ENCODE measurements around the gene CD8B2.
"Not testable (repeated sequence)": the region's sequence is repeated elsewhere in the genome, so short reads cannot be mapped to it uniquely, and the experiment has no call there.

The CD8B2 gene

DNA sequence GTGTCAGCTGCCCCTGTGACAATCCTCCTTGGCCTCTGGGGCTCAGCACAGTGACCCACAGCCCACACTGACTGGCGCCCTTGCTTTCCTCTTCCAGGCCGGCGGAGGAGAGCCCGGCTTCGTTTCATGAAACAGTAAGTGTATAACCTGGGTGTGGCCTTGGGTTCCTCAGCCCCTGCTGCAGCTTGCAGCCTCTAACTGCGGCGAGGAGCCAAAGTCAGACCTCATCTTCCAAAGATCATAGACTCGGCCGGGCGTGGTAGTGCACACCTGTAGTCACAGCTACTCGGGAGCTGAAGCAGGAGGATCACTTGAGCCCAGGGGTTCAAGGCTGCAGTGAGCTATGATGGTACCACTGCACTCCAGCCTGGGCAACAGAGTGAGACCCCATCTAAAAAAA is 17.0 kb downstream of the CD8B2 start:
- H3K4me3 Mint-ChIP-seq; H3K36me3 Mint-ChIP-seq (ENCODE audit: low read depth); H3K27ac Mint-ChIP-seq; H3K27me3 Mint-ChIP-seq; H3K9me3 Mint-ChIP-seq; intact Hi-C loops (cut with micrococcal nuclease); H3K4me1 Mint-ChIP-seq (ENCODE audit: low read depth): not testable (repeated sequence)

DNA sequence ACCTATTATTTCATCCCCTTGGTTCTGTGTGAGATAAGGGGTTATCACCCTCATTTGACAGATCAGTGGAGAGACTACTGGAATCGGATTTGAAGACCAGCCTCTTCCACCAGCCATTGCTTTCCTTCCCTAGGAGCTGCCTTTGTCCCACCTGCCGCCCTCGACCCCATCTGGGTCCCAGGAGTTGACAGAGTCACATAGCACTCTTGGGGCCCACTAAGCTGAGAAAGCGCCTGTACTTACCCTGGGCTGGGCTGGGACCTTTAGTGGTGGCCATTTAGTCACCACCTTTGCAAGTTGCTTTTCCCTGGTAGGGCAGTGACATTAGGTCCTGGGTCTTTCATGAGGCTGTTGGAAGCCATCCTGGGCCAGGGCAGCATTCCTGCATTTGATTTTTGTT is 17.6 kb downstream of the CD8B2 start:
- intact Hi-C loops (cut with micrococcal nuclease); H3K4me1 Mint-ChIP-seq (ENCODE audit: low read depth); H3K4me3 Mint-ChIP-seq; H3K27me3 Mint-ChIP-seq; H3K36me3 Mint-ChIP-seq (ENCODE audit: low read depth); H3K9me3 Mint-ChIP-seq: not testable (repeated sequence)
- peak overlapping the region; percentile 48 for H3K27ac Mint-ChIP-seq

DNA sequence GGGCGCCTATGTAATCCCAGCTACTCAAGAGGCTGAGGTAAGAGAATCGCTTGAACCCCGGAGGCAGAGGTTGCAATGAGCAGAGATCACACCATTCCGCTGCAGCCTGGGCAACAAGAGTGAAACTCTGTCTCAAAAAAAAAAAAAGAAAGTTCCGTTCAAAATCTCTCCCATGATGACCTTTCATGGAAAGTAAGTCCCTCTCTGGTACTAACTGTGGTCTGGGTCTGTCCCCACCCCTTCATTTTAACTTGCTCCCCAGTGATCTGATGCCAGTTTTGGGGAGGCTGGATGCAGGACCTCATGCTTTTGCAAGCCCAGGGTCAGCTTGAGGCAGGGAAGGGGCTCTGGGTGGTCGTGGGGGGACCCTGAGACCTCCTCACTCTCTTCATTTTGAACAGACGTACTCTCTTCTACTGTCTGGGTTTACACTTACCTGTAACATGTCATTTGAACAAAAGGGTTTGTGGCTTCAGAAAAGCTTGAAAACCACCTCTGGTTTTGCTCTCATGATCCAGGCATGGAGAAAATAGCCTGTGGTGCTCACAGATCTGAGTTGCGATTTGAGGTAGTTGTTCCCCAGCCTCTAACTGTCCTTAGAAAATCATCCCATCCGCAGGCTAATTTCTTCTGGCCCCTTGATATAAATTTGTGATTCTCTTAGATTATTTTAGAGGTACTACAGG is 19.0 kb downstream of the CD8B2 start:
- H3K27me3 Mint-ChIP-seq; H3K27ac Mint-ChIP-seq; H3K4me3 Mint-ChIP-seq; intact Hi-C loops (cut with micrococcal nuclease); H3K36me3 Mint-ChIP-seq (ENCODE audit: low read depth); H3K9me3 Mint-ChIP-seq; H3K4me1 Mint-ChIP-seq (ENCODE audit: low read depth): not testable (repeated sequence)

DNA sequence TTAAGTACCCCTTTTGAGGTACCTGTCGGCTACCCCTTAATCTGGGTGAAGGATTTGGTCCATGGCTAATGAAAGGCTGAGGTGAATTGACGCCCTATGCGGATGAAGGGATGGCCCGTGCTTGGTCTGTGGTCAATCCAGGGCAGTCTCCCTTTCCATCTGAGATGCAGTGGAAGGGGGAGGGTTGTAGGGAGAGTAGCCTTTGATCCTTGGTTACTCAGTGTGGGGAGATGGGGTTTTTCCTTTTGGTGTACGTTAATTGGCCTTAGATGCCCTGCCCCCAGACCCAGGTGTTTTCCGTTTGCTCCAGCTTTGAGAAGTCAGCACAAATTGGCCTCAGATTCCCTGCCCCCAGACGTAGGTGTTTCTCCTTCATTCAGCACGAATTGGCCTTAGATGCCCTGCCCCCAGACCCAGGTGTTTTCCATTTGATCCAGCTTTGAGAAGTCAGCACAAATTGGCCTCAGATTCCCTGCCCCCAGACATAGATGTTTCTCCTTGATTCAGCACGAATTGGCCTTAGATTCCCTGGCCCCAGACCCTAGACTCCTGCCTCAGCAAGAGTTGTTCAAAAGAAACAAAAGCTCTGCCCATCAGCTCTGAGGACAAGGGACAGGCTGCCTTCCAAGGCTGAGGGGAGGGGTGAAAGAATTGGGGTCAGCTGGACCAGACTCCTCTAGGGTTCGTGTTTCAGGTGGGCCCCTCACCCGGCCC is 21.7 kb downstream of the CD8B2 start:
- H3K27me3 Mint-ChIP-seq; H3K36me3 Mint-ChIP-seq (ENCODE audit: low read depth); H3K9me3 Mint-ChIP-seq; intact Hi-C loops (cut with micrococcal nuclease); H3K27ac Mint-ChIP-seq; H3K4me3 Mint-ChIP-seq: not testable (repeated sequence)
- H3K4me1 Mint-ChIP-seq (ENCODE audit: low read depth): peaks cover 12% of the 10 kb centered on the region

DNA sequence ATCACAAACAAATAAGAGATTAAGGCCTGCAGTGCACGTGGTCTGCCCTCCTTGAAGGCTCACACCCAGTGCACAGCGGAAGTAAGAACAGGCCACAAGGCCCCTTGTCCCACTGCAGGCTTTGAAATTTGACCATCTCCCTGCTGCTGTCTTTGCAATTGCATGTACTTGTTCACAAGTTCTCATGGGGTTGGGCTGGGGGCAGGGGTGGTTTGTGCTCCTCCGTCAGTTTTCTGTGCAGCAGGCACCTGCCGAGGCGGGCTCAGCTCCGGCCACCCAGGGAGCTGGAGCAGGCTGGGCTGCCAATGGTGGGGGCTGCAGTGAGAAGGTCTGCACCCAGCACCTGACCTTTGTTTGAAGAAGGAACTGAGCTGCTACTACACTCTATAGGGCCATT is 22.2 kb downstream of the CD8B2 start:
- H3K27me3 Mint-ChIP-seq; intact Hi-C loops (cut with micrococcal nuclease); H3K9me3 Mint-ChIP-seq; H3K4me3 Mint-ChIP-seq; H3K36me3 Mint-ChIP-seq (ENCODE audit: low read depth); H3K27ac Mint-ChIP-seq: not testable (repeated sequence)
- H3K4me1 Mint-ChIP-seq (ENCODE audit: low read depth): peaks cover 12% of the 10 kb centered on the region

DNA sequence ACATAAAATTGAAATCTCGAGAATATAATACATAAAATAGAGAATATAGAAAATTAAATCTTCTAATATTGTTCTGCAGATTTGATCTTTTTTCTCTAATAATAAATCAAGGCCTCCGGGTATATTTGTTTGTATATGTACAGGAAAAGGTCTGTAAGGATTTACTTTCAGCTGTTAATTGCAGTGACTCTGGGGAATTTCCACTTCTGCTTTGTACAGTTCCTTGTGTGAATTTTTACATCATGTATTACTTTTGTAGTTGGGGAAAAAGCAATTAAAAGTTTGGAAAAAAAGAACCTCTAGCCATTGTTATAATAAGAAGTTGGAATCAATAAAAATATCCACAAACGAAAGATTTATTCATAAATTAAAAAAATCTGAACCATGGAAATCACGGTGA is 23.6 kb downstream of the CD8B2 start:
- H3K27ac Mint-ChIP-seq: peak overlapping the region; percentile 89
- intact Hi-C loops (cut with micrococcal nuclease); H3K36me3 Mint-ChIP-seq (ENCODE audit: low read depth); H3K27me3 Mint-ChIP-seq; H3K9me3 Mint-ChIP-seq: not testable (repeated sequence)
- peak overlapping the region; percentile 37 for H3K4me3 Mint-ChIP-seq
- peaks cover 23% of the 10 kb centered on the region for H3K4me1 Mint-ChIP-seq (ENCODE audit: low read depth)

DNA sequence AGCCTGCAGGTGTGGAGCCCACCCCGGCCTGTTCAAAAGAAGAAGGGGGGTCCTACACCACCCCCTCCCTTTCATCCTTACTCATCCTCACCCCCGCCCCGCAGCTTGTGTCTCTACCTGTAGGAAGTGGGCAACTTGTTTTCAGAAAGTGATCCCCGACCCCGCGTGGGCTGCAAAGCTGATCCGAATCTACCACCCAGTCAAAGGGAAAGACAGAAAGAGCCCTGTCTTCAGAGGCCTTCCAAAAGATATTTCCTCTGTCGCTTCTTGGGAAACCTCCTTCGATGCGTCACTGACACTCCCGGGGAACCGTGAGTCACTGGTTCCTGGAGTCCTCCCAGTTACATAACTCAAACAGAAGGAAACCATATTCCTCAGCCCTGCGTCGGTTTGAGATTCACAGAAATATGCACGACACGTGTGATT is 24.3 kb downstream of the CD8B2 start:
- H3K36me3 Mint-ChIP-seq (ENCODE audit: low read depth); H3K9me3 Mint-ChIP-seq; intact Hi-C loops (cut with micrococcal nuclease); H3K27me3 Mint-ChIP-seq: not testable (repeated sequence)
- peaks cover 26% of the 10 kb centered on the region for H3K4me1 Mint-ChIP-seq (ENCODE audit: low read depth)
- peak overlapping the region; percentile 89 for H3K27ac Mint-ChIP-seq
- peak overlapping the region; percentile 40 for H3K4me3 Mint-ChIP-seq

DNA sequence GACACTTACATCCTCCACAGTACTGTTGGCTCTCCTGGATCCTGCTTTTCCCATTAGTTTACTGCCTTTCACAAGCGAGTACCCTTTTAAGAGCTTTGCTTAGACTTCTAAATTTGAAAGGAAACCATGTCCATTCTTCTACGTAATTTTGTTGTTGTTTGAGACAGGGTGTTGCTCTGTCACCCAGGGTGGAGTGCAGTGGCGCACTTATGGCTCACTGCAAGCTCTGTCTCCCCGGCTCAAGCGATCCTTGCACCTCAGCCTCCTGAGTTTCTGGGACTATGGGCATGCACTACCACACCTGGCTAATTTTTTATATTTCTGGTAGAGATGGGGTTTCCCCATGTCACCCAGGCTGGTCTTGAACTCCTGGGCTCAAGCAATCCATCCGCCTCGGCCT is 24.8 kb downstream of the CD8B2 start:
- H3K4me1 Mint-ChIP-seq (ENCODE audit: low read depth): peaks cover 26% of the 10 kb centered on the region
- H3K27me3 Mint-ChIP-seq: not testable (repeated sequence)

DNA sequence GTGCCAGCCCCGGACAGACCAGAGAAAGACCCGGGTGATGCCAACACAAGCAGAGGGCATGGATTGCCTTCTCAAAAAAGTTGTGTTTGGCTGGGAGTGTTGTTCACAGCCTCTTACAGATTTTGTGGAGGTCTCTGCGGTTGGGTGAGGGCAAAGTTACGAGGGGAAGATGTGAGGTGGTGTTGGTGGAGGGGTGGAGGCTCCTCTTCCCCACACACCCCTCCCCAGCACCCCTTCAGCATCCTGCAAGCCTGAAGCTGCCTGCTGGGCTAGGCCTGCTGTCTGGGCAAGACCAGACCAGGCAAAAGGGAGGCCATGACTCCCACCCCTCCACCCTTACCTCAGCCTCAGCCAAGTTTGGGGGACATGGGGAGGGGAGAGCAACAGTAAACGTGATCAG is 26.2 kb downstream of the CD8B2 start:
- H3K4me3 Mint-ChIP-seq; intact Hi-C loops (cut with micrococcal nuclease); H3K27me3 Mint-ChIP-seq; H3K36me3 Mint-ChIP-seq (ENCODE audit: low read depth); H3K9me3 Mint-ChIP-seq; H3K27ac Mint-ChIP-seq: not testable (repeated sequence)
- H3K4me1 Mint-ChIP-seq (ENCODE audit: low read depth): peaks cover 26% of the 10 kb centered on the region

More for the DNA sequence above, 24.8 kb downstream of the CD8B2 start:
- H3K4me3 Mint-ChIP-seq: peak overlapping the region; percentile 66
- intact Hi-C loops (cut with micrococcal nuclease); H3K36me3 Mint-ChIP-seq (ENCODE audit: low read depth); H3K9me3 Mint-ChIP-seq: not testable (repeated sequence)
- H3K27ac Mint-ChIP-seq: peak overlapping the region; percentile 89

DNA sequence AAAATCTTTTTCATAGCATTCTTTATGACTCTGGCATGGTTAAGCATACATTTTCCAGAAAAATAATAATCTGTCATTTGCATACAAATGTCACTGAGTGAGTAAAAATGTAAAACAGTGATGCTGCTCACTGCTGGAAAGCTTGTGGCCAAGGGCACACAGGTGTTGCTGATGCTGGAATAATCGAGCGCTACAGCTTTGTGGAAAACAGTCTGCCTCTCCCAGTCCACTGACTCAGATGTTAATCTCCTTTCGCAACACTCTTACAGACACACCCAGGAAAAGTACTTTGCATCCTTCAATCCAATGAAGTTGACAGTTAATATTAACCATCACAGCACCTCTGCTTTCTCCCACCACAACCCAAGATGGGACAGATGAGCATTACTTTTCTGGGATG is 27.7 kb downstream of the CD8B2 start:
- H3K9me3 Mint-ChIP-seq; H3K4me3 Mint-ChIP-seq; intact Hi-C loops (cut with micrococcal nuclease); H3K27me3 Mint-ChIP-seq; H3K36me3 Mint-ChIP-seq (ENCODE audit: low read depth): not testable (repeated sequence)
- Mint-ChIP-seq H3K27ac (peak overlapping the region; percentile 43), H3K4me1 (ENCODE audit: low read depth) (peaks cover 26% of the 10 kb centered on the region)

DNA sequence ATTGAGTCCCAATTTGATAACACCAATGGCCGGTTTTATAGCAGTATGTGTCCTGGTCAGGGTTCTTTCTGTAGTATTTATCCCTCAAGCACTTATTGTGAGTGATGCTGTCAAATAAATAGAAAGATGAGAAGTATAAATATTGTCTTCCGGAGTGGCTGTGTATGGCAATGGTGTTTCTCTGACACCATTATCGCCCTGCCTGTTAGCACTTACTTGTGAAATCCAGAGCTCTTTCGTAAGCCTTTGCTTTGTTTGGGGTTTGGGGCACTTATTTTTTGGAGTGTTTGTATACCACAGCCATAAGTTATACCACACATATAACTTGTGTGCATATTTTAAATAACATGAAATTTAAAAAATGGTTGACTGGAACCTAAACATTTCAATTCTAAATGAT is 29.3 kb downstream of the CD8B2 start:
- no peak overlapping the region for H3K4me3 Mint-ChIP-seq
- no peak overlapping the region for H3K27ac Mint-ChIP-seq
- H3K36me3 Mint-ChIP-seq (ENCODE audit: low read depth): no peaks in the 10 kb centered on the region
- no peaks in the 10 kb centered on the region for H3K9me3 Mint-ChIP-seq
- H3K4me1 Mint-ChIP-seq (ENCODE audit: low read depth): peaks cover 26% of the 10 kb centered on the region
- intact Hi-C loops (cut with micrococcal nuclease): no loop called here
- peaks cover 2% of the 10 kb centered on the region for H3K27me3 Mint-ChIP-seq

DNA sequence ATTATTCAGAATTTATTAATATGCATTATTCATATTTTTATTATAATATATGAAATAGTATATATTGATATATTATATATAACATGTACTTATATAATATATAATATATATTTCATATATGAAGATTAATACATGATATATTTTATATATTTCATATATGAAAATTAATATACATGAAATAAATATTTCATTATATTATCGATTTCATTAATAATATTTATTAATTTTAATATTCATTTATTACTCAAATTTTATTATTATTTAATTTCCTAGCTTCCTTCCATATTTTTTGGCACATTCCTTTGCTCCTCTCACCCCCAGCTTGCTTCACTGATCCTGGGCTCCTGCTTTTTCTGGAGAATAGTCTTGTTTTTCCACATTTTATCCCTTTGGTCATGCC is 29.7 kb downstream of the CD8B2 start:
- Mint-ChIP-seq H3K27ac (no peak overlapping the region), H3K27me3 (peaks cover 2% of the 10 kb centered on the region), H3K36me3 (ENCODE audit: low read depth) (no peaks in the 10 kb centered on the region), H3K4me1 (ENCODE audit: low read depth) (peaks cover 23% of the 10 kb centered on the region), H3K4me3 (no peak overlapping the region), H3K9me3 (no peaks in the 10 kb centered on the region)
- intact Hi-C loops (cut with micrococcal nuclease): no loop called here

DNA sequence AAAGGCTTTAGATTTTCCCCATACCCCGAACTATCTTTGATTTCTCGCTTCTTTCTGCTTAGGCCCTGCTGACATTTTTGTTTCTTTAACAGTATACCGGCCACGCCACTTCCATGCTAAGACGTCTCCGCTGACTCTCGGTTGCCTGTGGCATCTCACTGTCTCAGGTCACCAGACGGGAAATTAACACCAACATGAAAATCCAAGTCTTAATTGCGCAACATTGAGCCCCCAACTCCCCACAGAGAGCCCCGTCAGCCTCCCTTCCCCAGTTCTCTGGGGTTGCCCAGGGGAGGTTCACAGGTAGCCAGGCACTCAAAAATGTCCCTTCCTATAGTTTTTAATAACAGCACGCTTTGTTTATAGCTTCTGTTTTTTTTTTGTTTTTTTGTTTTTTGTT is 30.2 kb downstream of the CD8B2 start:
- Mint-ChIP-seq H3K27me3 (peaks cover 2% of the 10 kb centered on the region), H3K4me3 (no peak overlapping the region), H3K27ac (no peak overlapping the region), H3K36me3 (ENCODE audit: low read depth) (no peaks in the 10 kb centered on the region), H3K9me3 (no peaks in the 10 kb centered on the region), H3K4me1 (ENCODE audit: low read depth) (peaks cover 19% of the 10 kb centered on the region)
- intact Hi-C loops (cut with micrococcal nuclease): no loop called here

DNA sequence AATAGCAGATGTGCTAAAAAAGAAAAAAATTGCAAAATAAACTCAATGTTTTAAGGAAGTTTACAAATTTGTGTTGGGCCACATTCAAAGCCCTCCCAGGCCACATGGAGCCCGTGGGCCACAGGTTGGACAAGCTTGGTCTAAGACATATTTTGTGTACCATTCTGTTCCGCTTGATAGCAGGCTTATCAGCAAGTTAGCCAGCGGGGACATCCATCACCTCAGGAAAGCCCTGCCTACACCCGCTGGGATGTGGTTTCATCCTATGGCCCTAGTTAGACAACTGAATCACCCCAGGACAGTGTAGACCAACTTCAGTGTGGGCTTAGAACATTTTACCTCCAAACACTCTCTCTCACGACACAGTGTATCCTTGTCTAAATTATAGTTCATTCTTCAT is 32.6 kb downstream of the CD8B2 start:
- H3K9me3 Mint-ChIP-seq: peaks cover 16% of the 10 kb centered on the region
- H3K4me1 Mint-ChIP-seq (ENCODE audit: low read depth): peaks cover 22% of the 10 kb centered on the region
- intact Hi-C loops (cut with micrococcal nuclease): no loop called here
- H3K36me3 Mint-ChIP-seq (ENCODE audit: low read depth): peaks cover 10% of the 10 kb centered on the region
- no peak overlapping the region for H3K27ac Mint-ChIP-seq
- no peak overlapping the region for H3K4me3 Mint-ChIP-seq
- H3K27me3 Mint-ChIP-seq: peaks cover 2% of the 10 kb centered on the region

DNA sequence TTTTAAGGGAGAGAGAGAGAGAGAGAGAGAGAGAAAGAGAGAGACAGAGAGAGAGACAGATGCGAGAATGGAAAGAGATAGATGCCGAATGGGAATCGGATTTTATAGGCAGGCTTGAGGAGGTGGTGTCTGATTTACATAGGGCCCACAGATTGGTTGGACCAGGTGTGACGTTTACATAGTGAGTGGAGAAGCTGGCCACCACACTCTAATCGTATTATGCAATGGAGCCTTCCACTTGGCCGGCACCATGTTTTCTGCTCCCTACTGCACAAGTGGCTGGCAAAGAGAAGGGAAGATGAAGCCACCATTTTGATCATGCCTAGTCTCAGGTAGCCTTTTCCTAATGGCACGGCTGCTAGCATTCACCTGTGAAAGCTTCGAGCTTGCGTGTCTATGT is 33.9 kb downstream of the CD8B2 start:
- peaks cover 2% of the 10 kb centered on the region for H3K27me3 Mint-ChIP-seq
- intact Hi-C loops (cut with micrococcal nuclease): no loop called here

More for the DNA sequence above, 33.9 kb downstream of the CD8B2 start:
- no peak overlapping the region for H3K4me3 Mint-ChIP-seq
- no peak overlapping the region for H3K27ac Mint-ChIP-seq
- H3K36me3 Mint-ChIP-seq (ENCODE audit: low read depth): peaks cover 13% of the 10 kb centered on the region
- H3K4me1 Mint-ChIP-seq (ENCODE audit: low read depth): peaks cover 12% of the 10 kb centered on the region
- H3K9me3 Mint-ChIP-seq: peaks cover 21% of the 10 kb centered on the region
